HG02840 (cell line): Measurements from ENCODE around the gene CAPN15.

ENCODE experiments used
- ATAC-seq: cut with Tn5 transposase; IDR thresholded peaks from one replicate; pipeline ENCODE4 v1.9.1; 2021; ENCODE audit warnings: mild to moderate bottlenecking, moderate library complexity, moderate number of reproducible peaks; ENCODE audit not compliant: unreplicated experiment, low FRiP score

Gene CAPN15

GRCh38 chr16:524274-525040 is 3.1 kb upstream of the CAPN15 start:
- no peak for ATAC-seq

- no peak for ATAC-seq
Measured at GRCh38 chr16:525123-525519, 2.4 kb upstream of the CAPN15 start.

- ATAC-seq = no peak
Measured at GRCh38 chr16:525520-526180, 1.9 kb upstream of the CAPN15 start.

- no peak for ATAC-seq
Measured at GRCh38 chr16:526181-527014, 1.1 kb upstream of the CAPN15 start.

- ATAC-seq = peak; percentile 10
Measured at GRCh38 chr16:528111-529011, 849 bp downstream of the CAPN15 start.

- ATAC-seq = no peak
Measured at GRCh38 chr16:529012-529575, 1.6 kb downstream of the CAPN15 start.

- no peak for ATAC-seq
Measured at GRCh38 chr16:530111-530817, 2.8 kb downstream of the CAPN15 start.

GRCh38 chr16:531494-532125 is 4.1 kb downstream of the CAPN15 start:
- no peak for ATAC-seq

GRCh38 chr16:533391-534123 is 6.0 kb downstream of the CAPN15 start:
- no peak for ATAC-seq

GRCh38 chr16:534135-534534 is 6.6 kb downstream of the CAPN15 start:
- ATAC-seq = no peak

- ATAC-seq = no peak
Measured at GRCh38 chr16:534856-535445, 7.4 kb downstream of the CAPN15 start.

GRCh38 chr16:535446-536405 is 8.2 kb downstream of the CAPN15 start:
- no peak for ATAC-seq

GRCh38 chr16:536746-537145 is 9.2 kb downstream of the CAPN15 start:
- no peak for ATAC-seq

GRCh38 chr16:537415-538335 is 10.2 kb downstream of the CAPN15 start:
- no peak for ATAC-seq

- ATAC-seq = no peak
Measured at GRCh38 chr16:539901-540530, 12.5 kb downstream of the CAPN15 start.
